ENCODE results near the gene ZNF577. TPM values are rescaled to one million over a fixed set of nuclear protein-coding genes. Genes with fewer than 3 reads are reported as not detected.

Gene ZNF577
- total RNA-seq, 2 donors from 2014 or later, result 14.5 to 30.4 TPM

- H3K4me3 ChIP-seq, result peak overlapping the region; percentile 79
Observed at GRCh38 chr19:51905206-51905605, 17.5 kb upstream of the ZNF577 start.

GRCh38 chr19:51904331-51905165 lies 16.8 kb upstream of the ZNF577 start, which contains the start of gene ZNF649:
Gene ZNF649, minus strand, starts transcription at chr19:51905017. Its CDS starts 4,910 bp downstream, at chr19:51900107.
- TF ChIP-seq CTCF (IDR thresholded peaks at IDR 0.05), result no peak

More at GRCh38 chr19:51905206-51905605, 17.5 kb upstream of the ZNF577 start:
- no peaks in the 10 kb centered on the region for H3K27me3 ChIP-seq (replicated peaks; ENCODE audit: insufficient read depth)
- H3K36me3 ChIP-seq, result peaks cover 4% of the 10 kb centered on the region
- no peak for TF ChIP-seq CTCF (IDR thresholded peaks at IDR 0.05)
- H3K4me1 ChIP-seq (ENCODE audit: control insufficient read depth in 1 of 2, low read depth in 2 of 2), result peaks cover 6 to 14% of the 10 kb centered on the region in 2 donors
- H3K27ac ChIP-seq, result peak overlapping the region in 1 of 2 donors; percentile 67
- DNase-seq (ENCODE audit: low spot score), result no peak
- no peak for ATAC-seq (ENCODE audit: insufficient number of reproducible peaks, low FRiP score, low read depth)
- H3K9me3 ChIP-seq, result peaks cover 14% of the 10 kb centered on the region

GRCh38 chr19:51903192-51903591 lies 15.4 kb upstream of the ZNF577 start:
- no peak for TF ChIP-seq CTCF (IDR thresholded peaks at IDR 0.05)
- Histone ChIP-seq H3K27ac (no peak overlapping the region), H3K4me1 (ENCODE audit: control insufficient read depth in 1 of 2, low read depth in 2 of 2) (peaks cover 6 to 14% of the 10 kb centered on the region in 2 donors), H3K4me3 (peak overlapping the region; percentile 79), H3K27me3 (replicated peaks; ENCODE audit: insufficient read depth) (no peaks in the 10 kb centered on the region), H3K9me3 (peaks cover 25% of the 10 kb centered on the region), H3K36me3 (peaks cover 21% of the 10 kb centered on the region)
- DNase-seq (ENCODE audit: low spot score) (no peak), ATAC-seq (ENCODE audit: insufficient number of reproducible peaks, low FRiP score, low read depth) (no peak)

More at GRCh38 chr19:51904331-51905165, 16.8 kb upstream of the ZNF577 start, which contains the start of gene ZNF649:
- DNase-seq (ENCODE audit: low spot score) (peak; percentile 29), ATAC-seq (ENCODE audit: insufficient number of reproducible peaks, low FRiP score, low read depth) (peak; percentile 65)
- Histone ChIP-seq H3K27me3 (replicated peaks; ENCODE audit: insufficient read depth) (no peaks in the 10 kb centered on the region), H3K4me3 (peak within 1 kb of the TSS; percentile 79), H3K9me3 (peaks cover 21% of the 10 kb centered on the region), H3K4me1 (ENCODE audit: control insufficient read depth in 1 of 2, low read depth in 2 of 2) (peaks cover 6 to 14% of the 10 kb centered on the region in 2 donors), H3K27ac (peak within 1 kb of the TSS; percentile 67 to 68), H3K36me3 (peaks cover 9% of the 10 kb centered on the region)

- no peak for TF ChIP-seq CTCF (IDR thresholded peaks at IDR 0.05)
- Histone ChIP-seq H3K36me3 (peaks cover 34% of the 10 kb centered on the region), H3K4me3 (no peak overlapping the region), H3K9me3 (peaks cover 34% of the 10 kb centered on the region), H3K4me1 (ENCODE audit: control insufficient read depth in 1 of 2, low read depth in 2 of 2) (peaks cover 6 to 14% of the 10 kb centered on the region in 2 donors), H3K27me3 (replicated peaks; ENCODE audit: insufficient read depth) (no peaks in the 10 kb centered on the region), H3K27ac (no peak overlapping the region)
- ATAC-seq (ENCODE audit: insufficient number of reproducible peaks, low FRiP score, low read depth), result no peak
- DNase-seq (ENCODE audit: low spot score), result no peak
Observed at GRCh38 chr19:51901860-51902259, 14.1 kb upstream of the ZNF577 start.

GRCh38 chr19:51891193-51891747 lies 3.5 kb upstream of the ZNF577 start:
- peaks cover 64% of the 10 kb centered on the region for H3K9me3 ChIP-seq
- no peak for ATAC-seq (ENCODE audit: insufficient number of reproducible peaks, low FRiP score, low read depth)

More at GRCh38 chr19:51891193-51891747, 3.5 kb upstream of the ZNF577 start:
- H3K4me1 ChIP-seq (ENCODE audit: control insufficient read depth in 1 of 2, low read depth in 2 of 2), result peaks cover 0 to 7% of the 10 kb centered on the region in 2 donors
- H3K36me3 ChIP-seq, result peaks cover 61% of the 10 kb centered on the region
- no peak for DNase-seq (ENCODE audit: low spot score)
- H3K27ac ChIP-seq, result no peak overlapping the region
- TF ChIP-seq CTCF (IDR thresholded peaks at IDR 0.05), result no peak
- H3K4me3 ChIP-seq, result no peak overlapping the region
- H3K27me3 ChIP-seq (replicated peaks; ENCODE audit: insufficient read depth), result no peaks in the 10 kb centered on the region
